Measurements from ENCODE around the gene RLBP1.
A peak's percentile ranks its signal among the peaks of the same experiment; 100 is the strongest.

RLBP1 gene

DNA sequence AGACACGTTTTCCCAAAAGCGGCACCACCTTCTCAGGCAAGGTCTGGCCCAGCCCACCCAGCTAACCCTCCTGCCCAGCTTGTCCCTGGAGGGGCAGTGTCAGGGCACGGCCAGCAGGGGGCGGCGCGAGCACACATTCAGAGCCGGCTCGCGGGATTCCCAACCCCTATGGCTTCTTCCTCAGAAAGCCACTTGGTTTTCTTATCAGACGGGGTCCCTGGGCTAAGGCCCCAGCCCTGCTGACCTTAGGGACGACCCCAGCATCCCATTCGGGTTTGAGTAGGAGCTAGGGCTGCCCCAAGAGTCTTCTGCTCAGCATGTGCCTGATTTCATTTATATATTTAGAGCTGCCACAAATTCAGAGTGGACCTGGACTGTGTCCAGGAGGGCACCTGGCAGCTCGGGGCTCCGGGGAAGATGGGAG lies 14.5 kb downstream of the RLBP1 start:
- peak; percentile 89 for DNase-seq (ENCODE audit: low spot score)
- peak; percentile 97 for TF ChIP-seq CTCF (IDR thresholded peaks at IDR 0.05; ENCODE audit: borderline replicate concordance, control extremely low read depth, extremely low read depth, insufficient read depth, missing control alignments)
- in situ Hi-C loops (cut with MboI; ENCODE audit: low sequenced_read_pairs, unreplicated experiment) = no loop called here

DNA sequence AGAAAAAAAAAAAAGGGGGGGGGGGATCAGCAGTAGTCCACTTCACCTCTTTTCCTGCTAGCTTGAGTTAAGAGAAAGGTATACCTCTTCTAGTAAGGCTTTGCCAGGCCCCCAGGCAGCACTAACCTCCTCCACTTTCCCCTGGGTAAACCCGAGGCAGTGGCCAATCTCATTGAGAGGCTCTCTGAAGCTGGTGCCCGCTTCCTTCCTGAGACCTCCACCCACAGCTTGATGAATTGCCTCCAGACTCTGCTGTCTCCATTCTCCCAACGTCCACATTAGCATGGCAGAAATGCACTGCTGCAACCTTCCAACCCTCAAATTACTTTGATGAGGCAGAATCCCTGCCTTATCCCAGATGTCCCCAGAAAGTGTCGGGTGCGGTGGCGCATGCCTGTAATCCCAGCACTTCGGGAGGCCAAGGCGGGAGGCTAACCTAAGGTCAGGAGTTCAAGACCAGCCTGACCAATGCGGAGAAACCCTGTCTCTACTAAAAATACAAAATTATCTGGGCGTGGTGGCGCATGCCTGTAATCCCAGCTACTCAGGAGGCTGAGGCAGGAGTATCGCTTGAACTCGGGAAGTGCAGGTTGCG lies 15.3 kb downstream of the RLBP1 start:
- in situ Hi-C loops (cut with MboI; ENCODE audit: low sequenced_read_pairs, unreplicated experiment) = no loop called here
- DNase-seq (ENCODE audit: low spot score) = no peak
- TF ChIP-seq CTCF (IDR thresholded peaks at IDR 0.05; ENCODE audit: borderline replicate concordance, control extremely low read depth, extremely low read depth, insufficient read depth, missing control alignments) = no peak

DNA sequence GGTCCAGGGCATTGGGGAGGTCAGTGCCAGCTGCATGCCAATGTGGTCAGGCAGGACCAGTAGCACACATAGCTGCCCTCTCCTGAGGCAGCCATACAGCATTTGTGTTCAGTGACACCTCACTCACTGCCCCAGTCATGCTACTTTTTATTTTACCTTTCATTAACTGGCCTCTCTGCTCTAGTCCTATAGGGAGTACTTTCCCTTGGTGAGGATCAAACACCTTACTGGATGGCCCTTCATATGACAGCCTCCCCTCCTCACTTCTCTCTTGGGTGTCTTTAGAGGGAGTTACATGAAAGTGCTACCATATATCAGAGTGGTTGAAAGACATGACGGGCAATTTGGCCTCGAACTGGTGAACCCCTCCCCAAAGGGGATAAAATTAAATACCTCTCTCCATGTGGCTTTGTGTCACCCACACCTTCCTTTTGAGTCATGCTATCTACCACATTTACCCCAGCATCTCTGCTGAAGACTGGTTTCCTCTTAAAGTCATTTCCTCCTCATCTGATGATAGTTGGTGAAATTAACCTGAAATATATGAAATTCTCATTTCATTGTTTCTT lies 17.6 kb downstream of the RLBP1 start:
- DNase-seq (ENCODE audit: low spot score) = peak; percentile 47

DNA sequence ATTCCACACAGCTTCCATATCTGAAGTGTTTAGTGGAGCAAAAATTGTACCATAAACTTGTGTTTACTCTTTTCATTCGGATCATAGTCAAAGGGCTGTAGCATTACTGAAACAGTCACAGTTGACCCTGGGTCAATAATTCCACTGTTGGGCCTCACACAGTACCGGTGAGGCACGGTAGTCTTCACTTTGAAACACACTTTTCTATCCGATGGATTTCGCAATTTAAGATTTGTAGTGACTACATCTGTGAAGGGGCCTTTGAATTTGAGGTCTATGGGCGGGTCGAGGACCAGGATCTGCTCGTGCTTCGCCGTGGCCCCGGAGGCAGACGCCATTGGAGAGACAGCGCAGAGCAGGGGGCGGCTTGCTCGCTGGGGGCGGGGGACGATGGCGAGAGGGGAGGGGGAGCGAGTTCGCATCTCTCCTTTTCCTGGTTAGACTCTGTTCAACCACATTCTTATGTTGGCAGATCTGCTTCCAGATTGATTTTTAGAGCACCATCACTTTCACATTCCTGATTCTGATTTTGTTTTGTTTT lies 19.8 kb downstream of the RLBP1 start:
- in situ Hi-C loops (cut with MboI; ENCODE audit: low sequenced_read_pairs, unreplicated experiment) = no loop called here
- no peak for TF ChIP-seq CTCF (IDR thresholded peaks at IDR 0.05; ENCODE audit: borderline replicate concordance, control extremely low read depth, extremely low read depth, insufficient read depth, missing control alignments)
- no peak for DNase-seq (ENCODE audit: low spot score)

More for the DNA sequence above, 17.6 kb downstream of the RLBP1 start:
- no peak for TF ChIP-seq CTCF (IDR thresholded peaks at IDR 0.05; ENCODE audit: borderline replicate concordance, control extremely low read depth, extremely low read depth, insufficient read depth, missing control alignments)
- in situ Hi-C loops (cut with MboI; ENCODE audit: low sequenced_read_pairs, unreplicated experiment) = no loop called here

DNA sequence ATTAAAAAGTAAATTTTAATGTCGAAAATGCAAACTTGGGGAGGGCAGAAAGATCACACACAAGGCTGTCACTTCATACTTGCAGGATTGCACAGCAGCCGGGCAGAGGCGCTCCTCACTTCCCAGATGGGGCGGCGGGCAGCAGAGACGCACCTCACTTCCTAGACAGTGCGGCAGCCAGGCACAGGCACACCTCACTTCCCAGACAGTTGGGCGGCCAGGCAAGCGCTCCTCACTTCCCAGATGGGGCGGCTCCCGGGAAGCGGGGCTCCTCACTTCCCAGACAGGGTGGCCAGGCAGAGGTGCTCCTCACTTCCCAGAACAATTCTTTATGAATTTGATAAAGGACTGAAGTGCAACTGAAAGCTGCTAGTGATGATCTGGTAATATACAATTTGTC lies 21.2 kb downstream of the RLBP1 start:
- DNase-seq (ENCODE audit: low spot score) = no peak
- no peak for TF ChIP-seq CTCF (IDR thresholded peaks at IDR 0.05; ENCODE audit: borderline replicate concordance, control extremely low read depth, extremely low read depth, insufficient read depth, missing control alignments)
- in situ Hi-C loops (cut with MboI; ENCODE audit: low sequenced_read_pairs, unreplicated experiment) = no loop called here

DNA sequence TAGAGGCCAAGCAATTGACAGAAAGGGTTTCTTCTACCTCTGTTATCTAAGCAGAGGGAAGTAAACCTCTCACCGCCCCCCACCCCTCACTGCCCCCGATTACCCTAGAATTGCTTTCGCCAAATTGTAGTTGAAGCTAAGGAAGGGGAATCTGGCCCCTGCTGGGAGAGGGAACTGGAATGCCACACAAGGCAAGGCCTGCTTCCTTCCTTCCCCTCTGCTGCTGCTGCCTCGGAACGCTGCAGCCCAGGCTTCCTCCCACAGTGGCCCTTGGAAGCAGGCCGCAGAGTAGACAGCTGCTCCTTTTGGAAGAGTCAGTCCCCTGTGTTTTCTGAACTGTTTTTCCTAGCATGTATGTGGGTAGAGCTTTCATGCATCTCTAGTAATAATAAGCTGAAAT lies 21.6 kb downstream of the RLBP1 start:
- TF ChIP-seq CTCF (IDR thresholded peaks at IDR 0.05; ENCODE audit: borderline replicate concordance, control extremely low read depth, extremely low read depth, insufficient read depth, missing control alignments) = no peak
- in situ Hi-C loops (cut with MboI; ENCODE audit: low sequenced_read_pairs, unreplicated experiment) = no loop called here
- DNase-seq (ENCODE audit: low spot score) = no peak

Measured in GM13976 (cell line).